K562 (cell line): ENCODE measurements around the gene CGN. TPM values are rescaled to one million over a fixed set of nuclear protein-coding genes. Genes with fewer than 3 reads are reported as not detected.

Source experiments
- ATAC-seq: fragments of 200-7000 bp; cut with Tn5 transposase; 3 replicates; pipeline ENCODE4 v1.9.1; 2020; ENCODE audit warnings: moderate library complexity
- BruUV-seq: library from RNA; stranded (reverse); fragments of 400-500 nt; replicated peaks from 2 replicates; lab custom pipeline; 2021; lab: Mats Ljungman, UMichigan
- CTCF ChIA-PET: fragments of 300-600 bp; formaldehyde crosslinking; extraction: SDS; loops from one replicate; lab custom pipeline; 2021; ENCODE audit warnings: low intra/inter-chr PET ratio; lab: Yijun Ruan, JAX
- POLR2A ChIA-PET: fragments of 300-600, 350-650 bp; sonication (Branson Sonifier 250); formaldehyde crosslinking; extraction: SDS; loops from one replicate; lab custom pipeline; 2021; ENCODE audit warnings: antibody characterized with exemption, inconsistent platforms; lab: Yijun Ruan, JAX
- DNase-seq, 4 experiments: peaks; one replicate each; pipeline versions ENCODE4 v3.0.0 to v3.0.0-alpha.2; 2011 to 2018; ENCODE audit warnings: low spot score in 3 of 4, mixed read lengths in 3 of 4; ENCODE audit errors: extremely low read depth in 1 of 4
- FAIRE-seq: peaks from 2 replicates; lab custom pipeline; 2011; peaks lifted over from hg19 to GRCh38; lab: Jason Lieb, UNC
- H2AFZ ChIP-seq: 2 replicates; pipeline ENCODE4 v1.6.0; 2011; ENCODE audit warnings: low read depth, low read length, control low read depth, inconsistent platforms
- H3K27ac ChIP-seq: fragments of 200-600 bp; 3 replicates; pipeline ENCODE4 v1.8.0; 2011; ENCODE audit warnings: low read depth, mild to moderate bottlenecking, control low read depth, inconsistent platforms, low read length, moderate library complexity, mixed read lengths; ENCODE audit errors: extremely low read depth
- H3K27me3 ChIP-seq, 2 experiments: fragments of 300-600 bp in 1 of 2; 2 replicates in 1 of 2; 3 replicates in 1 of 2; pipeline versions ENCODE4 v1.6.0 to v1.8.0; 2011; ENCODE audit warnings: inconsistent platforms in 2 of 2, low read length in 2 of 2, mild to moderate bottlenecking in 1 of 2, mixed read lengths in 1 of 2, moderate library complexity in 1 of 2; ENCODE audit not compliant: control insufficient read depth in 2 of 2, insufficient read depth in 2 of 2
- H3K36me3 ChIP-seq: fragments of 300-600 bp; 3 replicates; pipeline ENCODE4 v1.8.0; 2011; ENCODE audit warnings: mild to moderate bottlenecking, low read length, inconsistent platforms; ENCODE audit not compliant: control insufficient read depth, insufficient read depth
- H3K4me1 ChIP-seq, 2 experiments: fragments of 200-600 bp in 1 of 2; replicated peaks in 1 of 2; 2 replicates in 1 of 2; 3 replicates in 1 of 2; pipeline versions ENCODE4 v1.5.1 to v1.8.0; 2011; ENCODE audit warnings: inconsistent platforms in 2 of 2, low read length in 2 of 2, mild to moderate bottlenecking in 1 of 2, mixed read lengths in 1 of 2, moderate library complexity in 1 of 2; ENCODE audit not compliant: control insufficient read depth in 2 of 2, insufficient read depth in 2 of 2
- H3K4me2 ChIP-seq: 2 replicates; pipeline ENCODE4 v1.6.1; 2011; ENCODE audit warnings: low read length, control low read depth, inconsistent platforms, mixed read lengths; ENCODE audit not compliant: insufficient read depth
- H3K4me3 ChIP-seq: fragments of 200-600 bp; sonication (generic), shearing (Covaris generic); 2 replicates; pipeline ENCODE4 v1.5.1; 2016; ENCODE audit warnings: control low read depth, inconsistent platforms
- H3K79me2 ChIP-seq: fragments of 200-600 bp; 3 replicates; pipeline ENCODE4 v1.8.0; 2011; ENCODE audit warnings: low read length, inconsistent platforms; ENCODE audit not compliant: control insufficient read depth, insufficient read depth
- H3K9ac ChIP-seq, 2 experiments: 2 replicates each; pipeline versions ENCODE4 v1.6.0 to v1.6.1; 2011; ENCODE audit warnings: low read depth in 2 of 2, low read length in 2 of 2, control low read depth in 1 of 2, inconsistent platforms in 1 of 2, mild to moderate bottlenecking in 1 of 2, mixed read lengths in 1 of 2; ENCODE audit not compliant: insufficient read depth in 1 of 2
- H3K9me1 ChIP-seq: one replicate; pipeline ENCODE4 v1.6.0; 2011; ENCODE audit warnings: inconsistent platforms, mild to moderate bottlenecking, low read length, moderate library complexity; ENCODE audit not compliant: control insufficient read depth, insufficient read depth
- H3K9me3 ChIP-seq: replicated peaks from 2 replicates; pipeline ENCODE4 v1.5.1; 2011; ENCODE audit warnings: low read depth, low read length, inconsistent platforms; ENCODE audit not compliant: control insufficient read depth, insufficient read depth
- H4K20me1 ChIP-seq: replicated peaks from 2 replicates; pipeline ENCODE4 v1.6.1; 2011; ENCODE audit warnings: low read length, inconsistent platforms, mixed read lengths; ENCODE audit not compliant: control insufficient read depth, insufficient read depth
- WGBS: fragments of 100-300 bp; shearing (Covaris generic); methylation state at CpG from one replicate; pipeline ENCODE4 v1.1.6; 2016; ENCODE audit warnings: low coverage, mixed read lengths; ENCODE audit not compliant: insufficient coverage; ENCODE audit errors: missing lambda C conversion rate; 5-methylcytosine and 5-hydroxymethylcytosine counted together
- in situ Hi-C: fragments of 300-500 bp; cut with MboI; formaldehyde crosslinking; loops from 4 replicates; pipeline ENCODE4 v1.15.0; 2018; ENCODE audit warnings: inconsistent platforms, mixed read lengths
- intact Hi-C: fragments of 100-400 bp; cut with micrococcal nuclease; formaldehyde crosslinking; loops from 2 replicates; pipeline ENCODE4 v1.14.2; 2022
- polyA plus RNA-seq, 8 experiments: library from polyadenylated mRNA; depleted of rRNA in 4 of 8; stranded (reverse) in 5 of 8; unstranded in 3 of 8; fragments of >200 nt; fragmentation: Nextera tagmentation in 2 of 8; fragmentation: Illumina TruSeq in 1 of 8; extraction: Ambion mirVana in 2 of 8; extraction: Trizol in 1 of 8; gene quantifications; 2 replicates each; pipeline versions ENCODE4 v1.2.1 to v1.2.3, GENCODE V29; 2011 to 2014; ENCODE audit warnings: inconsistent platforms in 1 of 8, missing spikeins in 1 of 8
- total RNA-seq, 7 experiments: library from RNA; depleted of rRNA in 6 of 7; stranded (reverse); fragments of >200 nt in 6 of 7; fragmentation: Illumina TruSeq in 2 of 7; extraction: Trizol in 2 of 7; gene quantifications; 2 replicates each; pipeline versions ENCODE4 v1.2.1 to v1.2.3, GENCODE V29; 2011 to 2021; ENCODE audit warnings: low replicate concordance in 1 of 7
- TF ChIP-seq, protein P1 (sequence below): IDR thresholded peaks from 2 replicates; pipeline ENCODE4 v1.6.1; 2016; ENCODE audit warnings: missing genetic modification characterization, missing compliant biosample characterization
- TF ChIP-seq, protein P2 (sequence below): fragments of 450-650 bp; conservative IDR thresholded peaks from 2 replicates; pipeline ENCODE4 v1.6.1; 2016; ENCODE audit warnings: missing genetic modification characterization, low read depth, mild to moderate bottlenecking, control low read depth, missing compliant biosample characterization

The CGN gene
- total and polyA plus RNA-seq, 9 of the 15 experiments (the other 6 are each of a cell fraction or from before 2014, with no cell fraction given) = 0.03 to 1.4 (median 0.14) TPM; not detected in 2

DNA sequence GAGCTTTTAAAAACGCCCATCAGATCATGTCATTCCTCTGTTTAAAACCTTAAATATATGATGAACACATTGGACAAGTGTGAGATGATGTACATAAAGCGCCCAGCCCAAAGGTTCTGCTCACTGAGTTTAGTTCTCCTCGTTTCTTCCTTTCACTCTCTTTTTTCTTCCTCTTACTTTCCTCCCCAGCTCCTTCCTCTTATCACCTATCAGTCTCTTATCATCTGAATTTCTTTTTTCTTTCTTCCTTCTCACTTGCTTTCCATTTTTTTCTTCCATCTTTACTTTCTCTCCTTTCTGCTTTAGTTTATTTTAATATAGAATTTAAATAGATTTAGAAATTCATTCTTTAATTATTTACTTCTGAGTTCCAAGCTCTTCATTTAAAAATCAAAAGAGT lies 34.1 kb upstream of the CGN start:
- Histone ChIP-seq H3K27ac (no peak overlapping the region), H3K9me1 (no peaks in the 10 kb centered on the region), H3K9ac (no peak overlapping the region), H3K9me3 (peaks cover 2% of the 10 kb centered on the region; the same call in 1 of the 2 replicates), H2AFZ (0 out of 2 replicates have a peak overlapping the region, but pooled peaks have one; percentile 3), H3K79me2 (no peaks in the 10 kb centered on the region), H3K4me2 (no peak overlapping the region), H4K20me1 (no peaks in the 10 kb centered on the region), H3K4me1 (peaks cover 5 to 7% of the 10 kb centered on the region in 2 experiments; a peak in 3 of 5 replicates), H3K4me3 (no peak overlapping the region), H3K36me3 (no peaks in the 10 kb centered on the region), H3K27me3 (no peaks in the 10 kb centered on the region)
- WGBS = 17% methylated on average over 3 of the region's 3 CpGs
- ATAC-seq (no peak), FAIRE-seq (no peak), DNase-seq (no peak)
- CTCF ChIA-PET = no interaction called here
- TF ChIP-seq, protein P1, sequence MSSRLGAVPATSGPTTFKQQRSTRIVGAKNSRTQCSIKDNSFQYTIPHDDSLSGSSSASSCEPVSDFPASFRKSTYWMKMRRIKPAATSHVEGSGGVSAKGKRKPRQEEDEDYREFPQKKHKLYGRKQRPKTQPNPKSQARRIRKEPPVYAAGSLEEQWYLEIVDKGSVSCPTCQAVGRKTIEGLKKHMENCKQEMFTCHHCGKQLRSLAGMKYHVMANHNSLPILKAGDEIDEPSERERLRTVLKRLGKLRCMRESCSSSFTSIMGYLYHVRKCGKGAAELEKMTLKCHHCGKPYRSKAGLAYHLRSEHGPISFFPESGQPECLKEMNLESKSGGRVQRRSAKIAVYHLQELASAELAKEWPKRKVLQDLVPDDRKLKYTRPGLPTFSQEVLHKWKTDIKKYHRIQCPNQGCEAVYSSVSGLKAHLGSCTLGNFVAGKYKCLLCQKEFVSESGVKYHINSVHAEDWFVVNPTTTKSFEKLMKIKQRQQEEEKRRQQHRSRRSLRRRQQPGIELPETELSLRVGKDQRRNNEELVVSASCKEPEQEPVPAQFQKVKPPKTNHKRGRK (tag) = peak; percentile 68
- TF ChIP-seq, protein P2, sequence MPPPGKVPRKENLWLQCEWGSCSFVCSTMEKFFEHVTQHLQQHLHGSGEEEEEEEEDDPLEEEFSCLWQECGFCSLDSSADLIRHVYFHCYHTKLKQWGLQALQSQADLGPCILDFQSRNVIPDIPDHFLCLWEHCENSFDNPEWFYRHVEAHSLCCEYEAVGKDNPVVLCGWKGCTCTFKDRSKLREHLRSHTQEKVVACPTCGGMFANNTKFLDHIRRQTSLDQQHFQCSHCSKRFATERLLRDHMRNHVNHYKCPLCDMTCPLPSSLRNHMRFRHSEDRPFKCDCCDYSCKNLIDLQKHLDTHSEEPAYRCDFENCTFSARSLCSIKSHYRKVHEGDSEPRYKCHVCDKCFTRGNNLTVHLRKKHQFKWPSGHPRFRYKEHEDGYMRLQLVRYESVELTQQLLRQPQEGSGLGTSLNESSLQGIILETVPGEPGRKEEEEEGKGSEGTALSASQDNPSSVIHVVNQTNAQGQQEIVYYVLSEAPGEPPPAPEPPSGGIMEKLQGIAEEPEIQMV = no peak
- POLR2A ChIA-PET = interaction anchor here (0.6 to 1.3 kb wide), 2 partner anchors 13 to 18 kb away, joined by 3 to 4 read pairs; partner anchors contain the start of gene POGZ
- intact Hi-C loops (no loop called here), in situ Hi-C loops (no loop called here)
- no TSS peak for BruUV-seq
